DND-41 (cell line): ENCODE measurements around the gene SLC22A31.
"Not testable (repeated sequence)": the region's sequence is repeated elsewhere in the genome, so short reads cannot be mapped to it uniquely, and the experiment has no call there.

Source experiments
- ATAC-seq: fragments of 200-7000 bp; cut with Tn5 transposase; 3 replicates; pipeline ENCODE4 v1.9.1; 2021; ENCODE audit warnings: low read depth; ENCODE audit not compliant: insufficient read depth
- DNase-seq: peaks from one replicate; pipeline ENCODE4 v3.0.0-alpha.2; 2020
- H2AFZ ChIP-seq: 2 replicates; pipeline ENCODE4 v1.6.0; 2012; ENCODE audit warnings: low read depth, low read length
- H3K27ac ChIP-seq: 2 replicates; pipeline ENCODE4 v1.5.1; 2012; ENCODE audit warnings: low read length, inconsistent platforms
- H3K27me3 ChIP-seq: fragments of 200-600 bp; sonication (generic); 2 replicates; pipeline ENCODE4 v1.6.0; 2012; ENCODE audit warnings: low read length, mild to moderate bottlenecking, inconsistent platforms; ENCODE audit not compliant: insufficient read depth, poor library complexity
- H3K36me3 ChIP-seq: 2 replicates; pipeline ENCODE4 v1.5.1; 2012; ENCODE audit warnings: low read length, inconsistent platforms; ENCODE audit not compliant: insufficient read depth
- H3K4me1 ChIP-seq: 2 replicates; pipeline ENCODE4 v1.5.1; 2012; ENCODE audit warnings: mild to moderate bottlenecking, low read length; ENCODE audit not compliant: insufficient read depth
- H3K4me2 ChIP-seq: 2 replicates; pipeline ENCODE4 v1.6.0; 2012; ENCODE audit warnings: mild to moderate bottlenecking, moderate library complexity, low read length, inconsistent platforms; ENCODE audit not compliant: insufficient read depth
- H3K4me3 ChIP-seq, 2 experiments: fragments of 200-600 bp in 1 of 2; shearing (Covaris generic) in 1 of 2; 2 replicates each; pipeline ENCODE4 v1.5.1; 2012 to 2016; ENCODE audit warnings: inconsistent platforms in 2 of 2, low read length in 2 of 2, mild to moderate bottlenecking in 2 of 2, low read depth in 1 of 2, moderate library complexity in 1 of 2
- H3K79me2 ChIP-seq: 2 replicates; pipeline ENCODE4 v1.6.0; 2012; ENCODE audit warnings: low read length, inconsistent platforms; ENCODE audit not compliant: insufficient read depth
- H3K9ac ChIP-seq: 2 replicates; pipeline ENCODE4 v1.6.0; 2012; ENCODE audit warnings: low read depth, mild to moderate bottlenecking, inconsistent platforms, low read length, moderate library complexity
- H3K9me3 ChIP-seq: 2 replicates; pipeline ENCODE4 v1.5.1; 2012; ENCODE audit warnings: low read length, moderate library complexity, mild to moderate bottlenecking, inconsistent platforms; ENCODE audit not compliant: insufficient read depth, severe bottlenecking
- H4K20me1 ChIP-seq: 2 replicates; pipeline ENCODE4 v1.6.0; 2012; ENCODE audit warnings: low read length; ENCODE audit not compliant: insufficient read depth
- EZH2 ChIP-seq: IDR thresholded peaks from 3 replicates; pipeline ENCODE4 v1.6.1; 2012; ENCODE audit warnings: borderline replicate concordance, low read depth, mild to moderate bottlenecking, moderate library complexity, low read length, inconsistent platforms; ENCODE audit not compliant: severe bottlenecking
- TF ChIP-seq, protein P1 (sequence below): IDR thresholded peaks from 2 replicates; pipeline ENCODE4 v1.5.1; 2012; ENCODE audit warnings: borderline replicate concordance, low read length, moderate library complexity, mild to moderate bottlenecking; ENCODE audit not compliant: poor library complexity, severe bottlenecking; ENCODE audit errors: extremely low read depth

The SLC22A31 gene

DNA sequence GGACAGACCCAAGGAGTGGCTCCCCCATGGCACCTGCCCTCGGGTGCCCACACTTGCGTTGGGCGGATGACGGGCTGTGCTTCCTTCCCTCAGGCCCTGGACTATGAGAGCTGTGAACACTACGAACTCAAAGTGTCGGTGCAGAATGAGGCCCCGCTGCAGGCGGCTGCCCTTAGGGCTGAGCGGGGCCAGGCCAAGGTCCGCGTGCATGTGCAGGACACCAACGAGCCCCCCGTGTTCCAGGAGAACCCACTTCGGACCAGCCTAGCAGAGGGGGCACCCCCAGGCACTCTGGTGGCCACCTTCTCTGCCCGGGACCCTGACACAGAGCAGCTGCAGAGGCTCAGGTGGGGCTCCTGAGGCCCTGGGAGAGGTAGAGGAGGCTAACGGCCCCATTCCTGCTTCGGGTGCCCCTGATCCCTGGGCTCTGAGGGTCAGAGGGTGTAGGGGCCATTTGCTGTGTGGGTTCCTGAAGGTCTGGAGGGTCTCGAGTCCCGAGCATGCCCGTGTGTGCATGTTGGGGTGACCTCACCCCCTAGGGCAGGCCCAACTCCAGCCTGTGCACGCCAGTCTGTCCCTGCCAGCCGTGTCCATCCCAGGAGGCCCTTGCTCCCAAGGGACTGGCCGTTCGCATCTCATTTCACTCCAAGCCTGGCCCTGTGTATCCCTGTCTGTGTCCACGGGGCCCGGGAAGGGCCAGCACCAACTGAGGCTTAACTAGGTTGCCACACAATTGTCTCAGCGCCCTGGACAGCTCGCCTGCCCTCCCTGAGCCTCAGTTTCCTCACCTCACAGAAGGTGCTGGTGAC lies 10.0 kb downstream of the SLC22A31 start:
- Histone ChIP-seq H3K36me3 (no peaks in the 10 kb centered on the region), H3K9me3 (no peaks in the 10 kb centered on the region), H2AFZ (no peak overlapping the region), H3K27ac (no peak overlapping the region), H4K20me1 (peaks cover 20% of the 10 kb centered on the region), H3K79me2 (no peaks in the 10 kb centered on the region), H3K4me2 (no peak overlapping the region), H3K4me1 (peaks cover 5% of the 10 kb centered on the region), H3K9ac (no peak overlapping the region), H3K27me3 (no peaks in the 10 kb centered on the region), H3K4me3 (no peak overlapping the region)
- DNase-seq (no peak), ATAC-seq (no peak)
- TF ChIP-seq, protein P1, sequence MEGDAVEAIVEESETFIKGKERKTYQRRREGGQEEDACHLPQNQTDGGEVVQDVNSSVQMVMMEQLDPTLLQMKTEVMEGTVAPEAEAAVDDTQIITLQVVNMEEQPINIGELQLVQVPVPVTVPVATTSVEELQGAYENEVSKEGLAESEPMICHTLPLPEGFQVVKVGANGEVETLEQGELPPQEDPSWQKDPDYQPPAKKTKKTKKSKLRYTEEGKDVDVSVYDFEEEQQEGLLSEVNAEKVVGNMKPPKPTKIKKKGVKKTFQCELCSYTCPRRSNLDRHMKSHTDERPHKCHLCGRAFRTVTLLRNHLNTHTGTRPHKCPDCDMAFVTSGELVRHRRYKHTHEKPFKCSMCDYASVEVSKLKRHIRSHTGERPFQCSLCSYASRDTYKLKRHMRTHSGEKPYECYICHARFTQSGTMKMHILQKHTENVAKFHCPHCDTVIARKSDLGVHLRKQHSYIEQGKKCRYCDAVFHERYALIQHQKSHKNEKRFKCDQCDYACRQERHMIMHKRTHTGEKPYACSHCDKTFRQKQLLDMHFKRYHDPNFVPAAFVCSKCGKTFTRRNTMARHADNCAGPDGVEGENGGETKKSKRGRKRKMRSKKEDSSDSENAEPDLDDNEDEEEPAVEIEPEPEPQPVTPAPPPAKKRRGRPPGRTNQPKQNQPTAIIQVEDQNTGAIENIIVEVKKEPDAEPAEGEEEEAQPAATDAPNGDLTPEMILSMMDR, result no peak

DNA sequence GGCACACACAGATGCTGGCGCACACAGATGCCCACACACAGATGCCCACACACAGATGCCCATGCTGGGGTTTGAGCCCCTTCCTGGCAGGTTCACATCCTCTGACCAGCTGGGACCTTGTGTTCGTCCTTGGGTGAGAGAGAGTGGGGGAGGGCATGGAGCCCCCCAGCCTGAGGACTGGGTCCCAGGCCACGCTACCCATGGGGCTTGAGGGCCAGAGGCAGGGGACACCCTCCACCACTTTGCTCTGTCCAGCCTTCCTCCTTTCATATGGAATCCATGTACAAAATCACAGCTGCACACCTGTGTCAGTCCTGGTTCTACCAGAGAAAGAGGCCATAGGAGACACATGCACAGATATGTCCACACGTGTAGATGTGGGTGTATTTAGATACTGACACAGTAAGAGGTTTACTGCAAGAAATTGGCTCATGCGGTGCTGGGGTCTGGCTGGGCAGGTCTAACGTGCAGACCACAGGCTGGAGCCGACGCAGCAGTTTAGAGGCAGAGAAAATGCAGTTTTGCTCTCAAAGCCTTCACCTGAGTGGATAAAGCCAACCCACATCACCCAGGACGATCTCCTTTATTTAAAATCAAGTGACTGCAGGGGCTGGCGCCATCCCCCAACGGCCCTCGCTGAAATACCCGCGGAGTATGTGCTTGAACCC lies 10.8 kb downstream of the SLC22A31 start:
- DNase-seq (no peak), ATAC-seq (no peak)
- H2AFZ ChIP-seq, result no peak overlapping the region
- no peaks in the 10 kb centered on the region for H3K27me3 ChIP-seq
- H3K9ac ChIP-seq, result no peak overlapping the region
- H3K36me3 ChIP-seq, result no peaks in the 10 kb centered on the region
- no peak overlapping the region for H3K4me3 ChIP-seq
- peaks cover 20% of the 10 kb centered on the region for H4K20me1 ChIP-seq
- TF ChIP-seq, protein P1, result no peak
- TF ChIP-seq EZH2, result no peak
- H3K4me1 ChIP-seq, result peaks cover 5% of the 10 kb centered on the region
- no peaks in the 10 kb centered on the region for H3K9me3 ChIP-seq
- no peak overlapping the region for H3K4me2 ChIP-seq
- no peaks in the 10 kb centered on the region for H3K79me2 ChIP-seq
- no peak overlapping the region for H3K27ac ChIP-seq

DNA sequence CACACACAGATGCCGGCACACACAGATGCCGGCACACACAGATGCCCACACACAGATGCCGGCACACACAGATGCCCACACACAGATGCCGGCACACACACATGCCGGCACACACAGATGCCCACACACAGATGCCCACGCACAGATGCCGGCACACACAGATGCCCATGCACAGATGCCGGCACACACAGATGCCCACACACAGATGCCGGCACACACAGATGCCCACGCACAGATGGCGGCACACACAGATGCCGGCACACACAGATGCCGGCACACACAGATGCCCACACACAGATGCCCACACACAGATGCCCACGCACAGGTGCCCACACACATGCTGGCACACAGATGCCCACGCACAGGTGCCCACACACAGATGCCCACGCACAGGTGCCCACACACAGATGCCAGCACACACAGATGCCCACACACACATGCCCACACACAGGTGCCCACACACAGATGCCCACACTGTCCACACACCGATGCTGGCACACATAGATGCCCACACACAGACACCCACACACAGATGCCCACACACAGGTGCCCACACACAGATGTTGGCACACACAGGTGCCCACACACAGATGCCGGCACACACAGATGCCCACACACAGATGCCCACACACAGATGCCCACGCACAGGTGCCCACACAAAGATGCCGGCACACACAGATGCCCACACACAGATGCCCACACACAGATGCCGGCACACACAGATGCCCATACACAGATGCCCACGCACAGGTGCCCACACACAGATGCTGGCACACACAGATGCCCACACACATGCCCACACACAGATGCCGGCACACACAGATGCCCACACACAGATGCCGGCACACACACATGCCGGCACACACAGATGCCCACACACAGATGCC lies 11.6 kb downstream of the SLC22A31 start:
- not testable (repeated sequence) for ATAC-seq

More for the DNA sequence above, 11.6 kb downstream of the SLC22A31 start:
- not testable (repeated sequence) for H3K9me3 ChIP-seq, H3K9ac ChIP-seq, H3K36me3 ChIP-seq, H3K27me3 ChIP-seq, H2AFZ ChIP-seq, H3K79me2 ChIP-seq, H3K4me2 ChIP-seq, H3K27ac ChIP-seq, H3K4me3 ChIP-seq, DNase-seq, H3K4me1 ChIP-seq
- H4K20me1 ChIP-seq, result peaks cover 20% of the 10 kb centered on the region
